ENCODE measurements around the gene RUFY3.
"Not testable (repeated sequence)": the region's sequence is repeated elsewhere in the genome, so short reads cannot be mapped to it uniquely, and the experiment has no call there.

RUFY3 gene

GRCh38 chr4:70705183-70706043, 16.4 kb upstream of the RUFY3 start:
- DNase-seq (ENCODE audit: low read depth in 1 of 2, low spot score in 1 of 2), result peak; percentile 46 to 63

GRCh38 chr4:70706044-70706461, 15.7 kb upstream of the RUFY3 start:
- no peak for DNase-seq (ENCODE audit: low read depth in 1 of 2, low spot score in 1 of 2)

GRCh38 chr4:70706516-70706915, 15.2 kb upstream of the RUFY3 start:
- DNase-seq (ENCODE audit: low read depth in 1 of 2, low spot score in 1 of 2), result no peak

- no peak for DNase-seq (ENCODE audit: low read depth in 1 of 2, low spot score in 1 of 2)
These were observed 12.1 kb upstream of the RUFY3 start for GRCh38 chr4:70709611-70710205.

GRCh38 chr4:70711599-70711998, 10.2 kb upstream of the RUFY3 start:
- DNase-seq (ENCODE audit: low read depth in 1 of 2, low spot score in 1 of 2), result no peak

GRCh38 chr4:70712150-70712549, 9.6 kb upstream of the RUFY3 start:
- DNase-seq (ENCODE audit: low read depth in 1 of 2, low spot score in 1 of 2), result no peak

GRCh38 chr4:70712604-70713452, 8.9 kb upstream of the RUFY3 start:
- no peak for DNase-seq (ENCODE audit: low read depth in 1 of 2, low spot score in 1 of 2)

- no peak for DNase-seq (ENCODE audit: low read depth in 1 of 2, low spot score in 1 of 2)
These were observed 8.2 kb upstream of the RUFY3 start for GRCh38 chr4:70713453-70714078.

- DNase-seq (ENCODE audit: low read depth in 1 of 2, low spot score in 1 of 2), result no peak
These were observed 7.5 kb upstream of the RUFY3 start for GRCh38 chr4:70714079-70714887.

- DNase-seq (ENCODE audit: low read depth in 1 of 2, low spot score in 1 of 2), result no peak
These were observed 6.7 kb upstream of the RUFY3 start for GRCh38 chr4:70715097-70715496.

GRCh38 chr4:70718811-70719604, 2.8 kb upstream of the RUFY3 start:
- no peak for DNase-seq (ENCODE audit: low read depth in 1 of 2, low spot score in 1 of 2)

- no peak for DNase-seq (ENCODE audit: low read depth in 1 of 2, low spot score in 1 of 2)
These were observed 531 bp downstream of the RUFY3 start for GRCh38 chr4:70722199-70722791.

- DNase-seq (ENCODE audit: low read depth in 1 of 2, low spot score in 1 of 2), result no peak
These were observed 2.7 kb downstream of the RUFY3 start for GRCh38 chr4:70724463-70724862.

GRCh38 chr4:70725633-70726032, 3.9 kb downstream of the RUFY3 start:
- no peak for DNase-seq (ENCODE audit: low read depth in 1 of 2, low spot score in 1 of 2)

GRCh38 chr4:70726515-70726914, 4.8 kb downstream of the RUFY3 start:
- not testable (repeated sequence) for DNase-seq (ENCODE audit: low read depth in 1 of 2, low spot score in 1 of 2)

GRCh38 chr4:70728091-70728490, 6.3 kb downstream of the RUFY3 start:
- DNase-seq (ENCODE audit: low read depth in 1 of 2, low spot score in 1 of 2), result no peak

GRCh38 chr4:70732878-70733277, 11.1 kb downstream of the RUFY3 start:
- not testable (repeated sequence) for DNase-seq (ENCODE audit: low read depth in 1 of 2, low spot score in 1 of 2)

GRCh38 chr4:70734168-70734954, 12.6 kb downstream of the RUFY3 start:
- no peak for DNase-seq (ENCODE audit: low read depth in 1 of 2, low spot score in 1 of 2)

Measured in stimulated activated CD4-positive, alpha-beta T cell treated with anti-CD3 and anti-CD28 coated beads, Interleukin-15, amount 100 ng/mL, for 1 hour (primary cell).